CD4-positive, alpha-beta T cell treated with Interferon gamma for 1 hour (primary cell): Measurements from ENCODE around the gene SFTPA2.
"Not testable (repeated sequence)": the region's sequence is repeated elsewhere in the genome, so short reads cannot be mapped to it uniquely, and the experiment has no call there.

ENCODE experiments used
- DNase-seq: peaks from one replicate; pipeline ENCODE4 v3.0.0-alpha.2; 2020

The SFTPA2 gene

GRCh38 chr10:79560160-79560709 is at the start of gene SFTPA2:
SFTPA2 (minus strand) TSS chr10:79560407; CDS start chr10:79559483, 924 bp downstream.
- DNase-seq = no peak

GRCh38 chr10:79608505-79609375 is 48.5 kb upstream of the SFTPA2 start:
- no peak for DNase-seq

GRCh38 chr10:79605308-79605707 is 45.1 kb upstream of the SFTPA2 start:
- no peak for DNase-seq

GRCh38 chr10:79604294-79604693 is 44.1 kb upstream of the SFTPA2 start:
- DNase-seq = no peak

- no peak for DNase-seq
These were observed 42.7 kb upstream of the SFTPA2 start for GRCh38 chr10:79602953-79603352.

DNA sequence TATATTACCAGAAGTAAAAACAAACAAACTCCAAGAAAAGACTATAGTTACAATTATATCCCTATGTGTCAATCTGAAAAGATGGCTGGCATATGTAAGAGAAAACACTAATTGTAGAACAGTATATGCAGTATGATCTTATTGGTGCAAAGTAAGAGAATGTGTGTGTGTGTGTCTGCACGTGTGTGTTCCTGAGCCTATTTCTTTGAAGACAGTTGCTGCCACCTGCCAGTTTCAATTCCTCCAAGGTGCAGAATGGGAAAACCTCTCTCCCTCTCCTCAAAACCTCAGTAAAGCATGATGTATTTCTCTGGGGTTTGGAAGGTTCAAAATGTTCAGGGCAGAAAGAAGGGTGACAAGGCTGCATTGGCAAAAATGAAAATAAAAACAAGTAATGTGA is 41.7 kb upstream of the SFTPA2 start:
- no peak for DNase-seq

GRCh38 chr10:79599644-79600043 is 39.4 kb upstream of the SFTPA2 start:
- not testable (repeated sequence) for DNase-seq

DNA sequence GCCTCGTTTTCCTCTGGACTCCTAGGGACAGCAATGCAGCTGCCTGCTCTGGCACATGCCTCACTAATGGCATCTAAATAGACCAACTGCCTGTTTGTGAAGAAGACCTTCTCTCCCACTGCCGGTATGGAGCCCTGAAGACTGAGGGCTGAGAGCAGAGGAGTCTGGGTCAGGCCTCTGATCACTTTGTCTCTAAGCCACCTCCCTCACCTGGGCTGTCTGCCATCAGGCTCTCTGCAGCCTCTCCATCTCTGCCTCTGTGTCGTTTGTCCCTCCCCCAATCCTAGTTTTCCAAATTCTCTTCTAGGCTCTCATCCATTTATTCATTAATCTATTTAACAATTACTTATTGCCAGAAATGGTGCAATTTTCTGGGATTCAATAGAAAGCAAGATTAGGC is 35.3 kb upstream of the SFTPA2 start:
- no peak for DNase-seq

GRCh38 chr10:79594565-79594964 is 34.4 kb upstream of the SFTPA2 start:
- DNase-seq = not testable (repeated sequence)

DNA sequence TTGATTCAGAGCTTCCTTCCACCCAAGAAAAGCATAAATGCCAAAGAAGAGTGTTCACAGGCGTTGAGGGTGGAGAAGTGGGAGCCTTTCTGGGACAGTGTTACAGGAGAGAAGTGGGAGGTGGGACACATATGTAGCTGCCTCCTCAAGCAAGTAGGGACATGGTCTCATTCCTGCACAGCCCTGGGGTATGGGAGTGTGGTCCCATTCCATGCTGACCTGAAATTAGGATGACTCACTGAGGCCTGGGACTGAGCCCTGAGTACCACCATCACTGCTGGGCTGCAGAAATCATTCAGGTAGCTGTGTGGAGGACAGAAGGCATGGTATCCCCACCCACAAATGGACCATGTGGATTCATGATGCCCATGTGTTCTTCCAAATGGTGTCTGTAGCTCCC is 33.2 kb upstream of the SFTPA2 start:
- DNase-seq = no peak

GRCh38 chr10:79588800-79589199 is 28.6 kb upstream of the SFTPA2 start:
- DNase-seq = no peak

GRCh38 chr10:79586933-79587332 is 26.7 kb upstream of the SFTPA2 start:
- DNase-seq = no peak

GRCh38 chr10:79585870-79586527 is 25.8 kb upstream of the SFTPA2 start:
- no peak for DNase-seq

DNA sequence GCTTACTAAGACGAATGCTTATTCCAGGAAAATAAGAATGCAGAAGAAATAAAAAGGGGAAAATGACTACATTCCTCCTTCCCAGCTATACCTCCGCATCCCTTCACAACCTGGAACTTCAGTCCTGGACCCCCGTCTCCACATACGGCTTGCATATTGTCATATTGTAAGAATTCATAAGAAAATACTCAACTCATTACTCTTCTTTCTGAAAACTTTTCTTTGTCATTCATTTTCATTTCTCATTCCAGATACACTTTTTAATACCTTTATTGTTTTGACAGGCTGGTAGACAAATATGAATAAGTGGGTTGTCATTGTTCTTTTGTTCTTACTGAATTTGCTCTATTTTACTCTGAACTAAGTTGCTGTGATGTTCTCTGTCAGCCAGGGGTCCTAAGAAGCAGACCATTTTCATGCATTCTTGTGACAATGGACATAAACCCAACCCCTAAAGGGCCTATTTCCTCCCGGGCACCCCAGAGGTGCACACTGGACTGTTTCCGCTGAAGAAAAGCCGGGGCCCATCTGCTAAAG is 23.3 kb upstream of the SFTPA2 start:
- no peak for DNase-seq

DNA sequence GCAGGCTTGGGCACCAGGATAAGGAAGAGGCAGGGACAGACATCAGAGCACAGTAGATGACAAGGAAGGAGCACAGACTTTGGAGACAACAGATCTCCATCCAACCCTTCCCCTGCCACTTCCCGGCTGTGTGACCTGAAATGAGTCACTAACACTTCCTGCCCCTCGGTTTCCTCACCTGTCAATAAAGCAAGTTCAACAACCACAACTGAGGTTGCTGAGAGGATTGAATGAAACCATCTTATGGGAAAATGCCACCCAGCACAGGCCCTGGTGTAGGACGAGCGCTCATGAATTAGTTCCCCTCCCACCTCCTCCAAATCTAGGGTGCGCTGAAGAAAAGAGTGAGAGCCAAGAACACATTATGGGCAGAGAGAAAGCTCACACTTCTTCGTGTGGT is 22.7 kb upstream of the SFTPA2 start:
- DNase-seq = not testable (repeated sequence)

DNA sequence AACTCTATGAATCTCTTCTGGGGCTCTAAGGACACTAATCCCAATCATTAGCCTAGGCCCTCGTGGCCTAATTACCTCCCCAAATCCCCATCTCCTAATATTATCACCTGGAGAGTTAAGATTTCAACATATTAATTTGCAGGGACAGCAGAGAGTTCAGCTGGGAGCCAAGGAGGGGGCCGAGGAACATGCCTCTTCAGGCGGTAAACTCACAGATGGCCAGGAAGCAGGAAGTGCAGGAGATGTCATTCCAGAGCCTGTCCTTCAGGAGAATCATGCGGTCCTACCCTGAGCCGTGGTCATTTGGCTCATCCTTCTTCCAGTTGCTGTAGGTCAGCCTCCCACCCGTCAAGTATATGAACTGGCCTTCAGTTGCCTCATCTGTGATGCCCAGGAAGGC is 21.9 kb upstream of the SFTPA2 start:
- DNase-seq = no peak

DNA sequence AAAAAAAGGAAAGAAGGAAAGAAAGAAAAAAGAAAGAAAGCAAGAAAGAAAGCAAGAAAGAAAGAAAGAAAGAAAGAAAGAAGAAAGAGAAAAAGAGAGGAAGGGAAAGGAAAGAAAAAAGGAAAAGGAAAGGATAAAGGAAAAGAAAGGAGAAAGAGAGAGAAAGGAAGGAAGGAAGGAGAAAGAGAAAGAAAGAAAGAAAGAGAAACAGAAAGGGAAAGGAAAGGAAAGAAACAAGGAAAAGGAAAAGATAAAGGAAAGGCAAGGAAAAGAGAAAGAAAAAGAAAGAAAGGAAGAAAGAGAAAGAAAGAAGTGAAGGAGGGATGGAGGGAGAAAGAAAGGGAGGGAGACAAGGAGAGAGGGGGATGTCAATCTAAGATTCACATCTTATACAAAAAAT is 20.8 kb upstream of the SFTPA2 start:
- DNase-seq = no peak

GRCh38 chr10:79579361-79579760 is 19.2 kb upstream of the SFTPA2 start:
- no peak for DNase-seq

GRCh38 chr10:79570624-79571023 is 10.4 kb upstream of the SFTPA2 start:
- not testable (repeated sequence) for DNase-seq

DNA sequence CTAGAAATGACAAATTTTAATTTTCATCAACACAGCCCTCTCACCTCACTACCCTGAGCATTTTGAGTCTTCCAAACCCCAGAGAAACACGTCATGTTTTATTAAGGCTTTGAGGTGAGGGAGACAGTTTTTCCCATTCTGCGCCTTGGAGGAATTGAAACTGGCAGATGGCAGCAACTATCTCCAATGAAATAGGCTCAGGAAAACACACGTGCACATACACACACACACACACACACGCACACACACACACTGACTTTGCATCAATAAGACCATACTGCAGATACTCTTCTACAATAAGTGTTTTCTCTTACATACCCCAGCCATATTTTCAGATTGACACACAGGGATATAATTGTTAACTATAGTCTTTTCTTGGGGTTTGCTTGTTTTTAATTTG is 3.2 kb upstream of the SFTPA2 start:
- no peak for DNase-seq

DNA sequence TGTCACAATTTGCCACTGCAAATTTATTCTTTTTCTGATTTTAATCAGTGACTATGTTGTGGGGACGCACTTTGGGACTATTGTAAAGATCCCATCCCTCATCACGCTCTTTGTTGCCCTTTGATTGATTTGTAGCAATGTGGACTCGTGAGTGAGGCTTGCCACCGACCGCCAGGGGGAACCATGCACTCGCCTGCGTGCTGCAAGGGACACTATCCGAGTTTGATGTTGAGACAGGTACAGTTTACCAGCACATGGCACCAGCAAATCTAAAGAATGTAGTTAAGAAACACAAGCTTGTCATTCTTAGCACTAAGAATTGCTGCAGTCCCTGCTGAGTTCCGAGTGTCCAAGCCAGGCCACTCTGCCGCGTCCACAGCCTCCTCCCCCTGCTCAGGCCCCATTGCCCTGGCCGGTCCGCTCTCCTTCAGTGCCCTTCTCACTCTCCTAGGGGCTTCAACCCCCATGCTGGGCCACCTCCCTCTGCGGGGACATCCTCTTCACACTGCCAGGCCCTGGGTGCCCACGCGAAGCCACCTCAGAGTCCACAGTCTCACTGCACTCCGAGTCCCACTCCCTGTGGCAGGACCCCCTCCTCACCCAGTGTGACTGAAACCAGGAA is 2.0 kb upstream of the SFTPA2 start:
- peak; percentile 32 for DNase-seq

GRCh38 chr10:79561257-79561656 is 1.1 kb upstream of the SFTPA2 start:
- DNase-seq = no peak

- DNase-seq = no peak
These were observed 481 bp downstream of the SFTPA2 start for GRCh38 chr10:79559726-79560125.
